Astrocyte (in vitro differentiated cells and primary cell): ENCODE measurements around the gene TRAF1. TPM values are rescaled to one million over a fixed set of nuclear protein-coding genes. Genes with fewer than 3 reads are reported as not detected.
A peak's percentile ranks its signal among the peaks of the same experiment; 100 is the strongest.

ENCODE experiments used
- DNase-seq: peaks from one replicate; pipeline ENCODE4 v3.0.0-alpha.2; 2010; ENCODE audit warnings: low read depth
- FAIRE-seq: peaks from 2 replicates; lab custom pipeline; 2011; peaks lifted over from hg19 to GRCh38; lab: Jason Lieb, UNC
- H2AFZ ChIP-seq: 2 replicates; pipeline ENCODE4 v1.6.0; 2012; ENCODE audit warnings: low read depth, low read length, inconsistent platforms
- H3K27ac ChIP-seq: 2 replicates; pipeline ENCODE4 v1.5.1; 2011; ENCODE audit warnings: low read depth, low read length, inconsistent platforms
- H3K27me3 ChIP-seq: 2 replicates; pipeline ENCODE4 v1.6.0; 2011; ENCODE audit warnings: low read length, inconsistent platforms; ENCODE audit not compliant: insufficient read depth
- H3K36me3 ChIP-seq: 2 replicates; pipeline ENCODE4 v1.5.1; 2011; ENCODE audit warnings: low read length, inconsistent platforms; ENCODE audit not compliant: insufficient read depth
- H3K4me1 ChIP-seq: 2 replicates; pipeline ENCODE4 v1.5.1; 2011; ENCODE audit warnings: low read length, inconsistent platforms; ENCODE audit not compliant: insufficient read depth
- H3K4me2 ChIP-seq: 2 replicates; pipeline ENCODE4 v1.6.0; 2012; ENCODE audit warnings: low read length, inconsistent platforms
- H3K4me3 ChIP-seq: 2 replicates; pipeline ENCODE4 v1.5.1; 2011; ENCODE audit warnings: low read depth, mild to moderate bottlenecking, low read length, inconsistent platforms; ENCODE audit not compliant: insufficient read depth
- H3K79me2 ChIP-seq: 2 replicates; pipeline ENCODE4 v1.6.0; 2012; ENCODE audit warnings: mild to moderate bottlenecking, low read length, inconsistent platforms; ENCODE audit not compliant: insufficient read depth
- H3K9ac ChIP-seq: 2 replicates; pipeline ENCODE4 v1.6.0; 2012; ENCODE audit warnings: mild to moderate bottlenecking, low read length, inconsistent platforms
- H3K9me3 ChIP-seq: 2 replicates; pipeline ENCODE4 v1.5.1; 2012; ENCODE audit warnings: low read depth, mild to moderate bottlenecking, low read length, inconsistent platforms; ENCODE audit not compliant: insufficient read depth
- H4K20me1 ChIP-seq: 2 replicates; pipeline ENCODE4 v1.6.0; 2012; ENCODE audit warnings: low read length, inconsistent platforms; ENCODE audit not compliant: insufficient read depth
- H3K27ac Mint-ChIP-seq: one replicate; pipeline ENCODE4 v1.8.0; 2021; ENCODE audit warnings: mild to moderate bottlenecking, mixed read lengths; ENCODE audit not compliant: unreplicated experiment
- H3K27me3 Mint-ChIP-seq: one replicate; pipeline ENCODE4 v1.8.0; 2021; ENCODE audit warnings: low read depth, mixed read lengths; ENCODE audit not compliant: unreplicated experiment
- H3K36me3 Mint-ChIP-seq: one replicate; pipeline ENCODE4 v1.8.0; 2021; ENCODE audit warnings: low read depth, mixed read lengths; ENCODE audit not compliant: unreplicated experiment
- H3K4me1 Mint-ChIP-seq: one replicate; pipeline ENCODE4 v1.8.0; 2021; ENCODE audit warnings: low read depth, mixed read lengths; ENCODE audit not compliant: unreplicated experiment
- H3K4me3 Mint-ChIP-seq: one replicate; pipeline ENCODE4 v1.8.0; 2021; ENCODE audit warnings: mild to moderate bottlenecking, moderate library complexity, mixed read lengths; ENCODE audit not compliant: unreplicated experiment
- H3K9me3 Mint-ChIP-seq: one replicate; pipeline ENCODE4 v1.8.0; 2021; ENCODE audit warnings: mild to moderate bottlenecking, mixed read lengths; ENCODE audit not compliant: unreplicated experiment
- CTCF ChIP-seq: IDR thresholded peaks from 2 replicates; pipeline ENCODE4 v1.5.1; 2011; ENCODE audit warnings: low read depth, mild to moderate bottlenecking, inconsistent platforms, low read length, moderate library complexity; ENCODE audit not compliant: insufficient read depth
- EZH2 ChIP-seq: IDR thresholded peaks from 2 replicates; pipeline ENCODE4 v1.6.1; 2012; ENCODE audit warnings: mild to moderate bottlenecking, low read length, inconsistent platforms; ENCODE audit not compliant: insufficient read depth
- total RNA-seq: library from RNA; stranded (reverse); gene quantifications from 2 replicates; pipeline ENCODE4 v1.2.1, GENCODE V29; 2021

Gene TRAF1
- total RNA-seq, 1 donor from 2014 or later, result 4.2 TPM

- Histone ChIP-seq H3K4me1 (peaks cover 12% of the 10 kb centered on the region), H3K4me2 (peak overlapping the region; percentile 37), H3K27ac (no peak overlapping the region), H3K27me3 (peaks cover 7% of the 10 kb centered on the region), H3K79me2 (no peaks in the 10 kb centered on the region), H3K36me3 (no peaks in the 10 kb centered on the region), H3K9me3 (no peaks in the 10 kb centered on the region), H3K9ac (no peak overlapping the region), H2AFZ (no peak overlapping the region), H3K4me3 (no peak overlapping the region), H4K20me1 (peaks cover 3% of the 10 kb centered on the region)
- peaks cover 3% of the 10 kb centered on the region for H3K9me3 Mint-ChIP-seq
- FAIRE-seq, result no peak
- H3K27me3 Mint-ChIP-seq, result peaks cover 17% of the 10 kb centered on the region
- peaks cover 18% of the 10 kb centered on the region for H3K4me1 Mint-ChIP-seq
- no peak overlapping the region for H3K4me3 Mint-ChIP-seq
- no peak overlapping the region for H3K27ac Mint-ChIP-seq
- TF ChIP-seq EZH2, result no peak
- no peak for TF ChIP-seq CTCF
- peak; percentile 89 for DNase-seq
- H3K36me3 Mint-ChIP-seq, result peaks cover 4% of the 10 kb centered on the region
Measured at GRCh38 chr9:120892748-120893610, 33.6 kb downstream of the TRAF1 start.

GRCh38 chr9:120891884-120892747 is 34.5 kb downstream of the TRAF1 start:
- FAIRE-seq, result no peak
- peaks cover 12% of the 10 kb centered on the region for H3K4me1 ChIP-seq

More at GRCh38 chr9:120891884-120892747, 34.5 kb downstream of the TRAF1 start:
- Histone ChIP-seq H3K9ac (no peak overlapping the region), H3K4me2 (peak overlapping the region; percentile 37), H3K27ac (no peak overlapping the region), H3K4me3 (no peak overlapping the region), H4K20me1 (peaks cover 3% of the 10 kb centered on the region), H3K9me3 (no peaks in the 10 kb centered on the region), H3K27me3 (peaks cover 7% of the 10 kb centered on the region), H3K79me2 (no peaks in the 10 kb centered on the region), H2AFZ (no peak overlapping the region), H3K36me3 (no peaks in the 10 kb centered on the region)
- DNase-seq, result no peak
- Mint-ChIP-seq H3K27me3 (peaks cover 17% of the 10 kb centered on the region), H3K4me3 (no peak overlapping the region), H3K36me3 (peaks cover 4% of the 10 kb centered on the region), H3K27ac (no peak overlapping the region), H3K9me3 (peaks cover 3% of the 10 kb centered on the region), H3K4me1 (peaks cover 15% of the 10 kb centered on the region)
- no peak for TF ChIP-seq CTCF
- TF ChIP-seq EZH2, result no peak
